Transverse colon (tissue), 3 donors: ENCODE measurements around the gene LILRB4.

Experiments
- POLR2A ChIP-seq: fragments of 450-650 bp; IDR thresholded peaks from one replicate; pipeline ENCODE4 v1.6.1; 2016; ENCODE audit warnings: antibody characterized with exemption, mild to moderate bottlenecking, moderate library complexity
- TF ChIP-seq, protein P1 (sequence below), 5 experiments: fragments of 200-600 bp in 3 of 5; fragments of 450-650 bp in 2 of 5; sonication (generic) in 3 of 5; IDR thresholded peaks; 1 replicate in 2 of 5; 2 replicates in 3 of 5; pipeline ENCODE4 v1.5.1; 2016 to 2017; ENCODE audit warnings: antibody characterized with exemption in 5 of 5, inconsistent platforms in 3 of 5, mild to moderate bottlenecking in 2 of 5, moderate library complexity in 1 of 5

GRCh38 chr19:54682306-54682856 is 19.6 kb downstream of the LILRB4 start:
- TF ChIP-seq, protein P1, sequence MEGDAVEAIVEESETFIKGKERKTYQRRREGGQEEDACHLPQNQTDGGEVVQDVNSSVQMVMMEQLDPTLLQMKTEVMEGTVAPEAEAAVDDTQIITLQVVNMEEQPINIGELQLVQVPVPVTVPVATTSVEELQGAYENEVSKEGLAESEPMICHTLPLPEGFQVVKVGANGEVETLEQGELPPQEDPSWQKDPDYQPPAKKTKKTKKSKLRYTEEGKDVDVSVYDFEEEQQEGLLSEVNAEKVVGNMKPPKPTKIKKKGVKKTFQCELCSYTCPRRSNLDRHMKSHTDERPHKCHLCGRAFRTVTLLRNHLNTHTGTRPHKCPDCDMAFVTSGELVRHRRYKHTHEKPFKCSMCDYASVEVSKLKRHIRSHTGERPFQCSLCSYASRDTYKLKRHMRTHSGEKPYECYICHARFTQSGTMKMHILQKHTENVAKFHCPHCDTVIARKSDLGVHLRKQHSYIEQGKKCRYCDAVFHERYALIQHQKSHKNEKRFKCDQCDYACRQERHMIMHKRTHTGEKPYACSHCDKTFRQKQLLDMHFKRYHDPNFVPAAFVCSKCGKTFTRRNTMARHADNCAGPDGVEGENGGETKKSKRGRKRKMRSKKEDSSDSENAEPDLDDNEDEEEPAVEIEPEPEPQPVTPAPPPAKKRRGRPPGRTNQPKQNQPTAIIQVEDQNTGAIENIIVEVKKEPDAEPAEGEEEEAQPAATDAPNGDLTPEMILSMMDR (IDR thresholded peaks at IDR 0.05) = no peak
- TF ChIP-seq POLR2A = no peak
